Stimulated activated CD8-positive, alpha-beta memory T cell treated with anti-CD3 and anti-CD28 coated beads, Interleukin-15, amount 100 ng/mL, for 1 hour (primary cell): ENCODE measurements around the gene ITGB7.

Experiments
- DNase-seq: peaks from one replicate; pipeline ENCODE4 v3.0.0-alpha.2; 2020; ENCODE audit warnings: low read depth

Gene ITGB7

DNA sequence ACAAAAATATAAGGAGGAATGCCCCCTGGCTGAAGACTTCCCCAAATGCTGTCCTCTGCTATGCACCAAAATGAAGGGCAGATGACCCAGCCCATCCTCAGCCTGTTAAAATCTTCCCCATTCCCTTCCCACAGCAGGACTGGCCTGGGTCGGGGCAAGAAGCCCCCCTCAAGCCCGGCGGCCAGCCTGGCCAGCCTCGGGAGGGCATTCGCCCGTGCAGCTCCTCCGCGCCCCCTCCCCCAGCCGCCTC lies 24.5 kb upstream of the ITGB7 start:
- no peak for DNase-seq

DNA sequence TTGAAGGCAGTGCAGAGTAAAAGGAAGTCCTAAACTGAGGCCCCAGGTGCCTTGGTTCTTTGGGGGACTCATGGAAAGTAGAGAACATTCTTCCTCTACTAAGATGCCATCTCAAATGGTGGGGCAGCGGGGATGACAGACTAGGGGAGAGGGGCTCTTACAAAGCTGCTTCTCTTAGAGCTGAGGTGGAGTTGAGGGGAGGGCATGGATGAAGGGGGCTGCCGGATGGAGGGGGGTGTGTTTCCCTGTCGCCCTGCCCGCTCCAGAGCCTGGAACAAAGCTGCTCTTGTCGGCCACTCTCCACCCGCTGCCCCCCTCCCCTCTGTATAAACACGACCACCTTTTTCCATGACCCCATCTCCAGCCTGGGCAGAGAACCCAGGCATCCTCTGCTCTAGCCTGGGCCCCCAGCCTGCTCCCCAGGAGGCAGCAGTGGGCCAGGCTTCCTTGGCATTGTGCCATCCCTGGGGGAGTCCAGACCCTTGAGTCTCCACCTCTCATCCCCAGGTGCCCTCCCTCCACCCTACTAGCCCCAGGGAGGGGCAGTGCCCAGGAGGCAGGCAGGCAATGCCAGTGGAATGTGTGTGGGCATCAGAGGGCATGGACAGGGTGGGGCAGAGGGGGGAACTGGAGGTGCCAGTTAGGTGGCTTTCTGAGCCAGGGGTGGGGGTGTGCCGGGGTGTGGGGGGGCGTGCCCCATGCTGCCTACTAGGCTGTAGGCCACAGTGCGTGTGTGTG lies 23.2 kb upstream of the ITGB7 start:
- no peak for DNase-seq

DNA sequence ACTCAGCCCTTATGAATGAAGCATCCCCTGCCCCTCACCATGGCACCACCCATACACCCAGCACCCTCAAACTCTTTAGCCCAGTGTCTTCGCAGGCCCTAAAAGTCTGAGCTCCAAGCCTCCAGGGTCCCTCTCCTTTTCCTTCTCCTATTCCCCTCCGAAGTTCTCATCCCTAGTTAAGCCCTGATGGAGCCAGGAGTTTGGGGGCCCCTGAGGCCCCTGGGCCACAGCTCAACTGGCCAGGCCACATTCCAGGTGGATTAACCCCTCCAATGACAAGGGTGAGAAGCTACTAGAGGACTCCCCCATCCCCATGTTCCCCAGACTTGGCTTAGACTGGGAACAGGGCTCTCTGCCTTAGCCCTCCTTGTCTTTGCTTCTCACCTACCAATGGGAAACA lies 22.4 kb upstream of the ITGB7 start:
- no peak for DNase-seq

DNA sequence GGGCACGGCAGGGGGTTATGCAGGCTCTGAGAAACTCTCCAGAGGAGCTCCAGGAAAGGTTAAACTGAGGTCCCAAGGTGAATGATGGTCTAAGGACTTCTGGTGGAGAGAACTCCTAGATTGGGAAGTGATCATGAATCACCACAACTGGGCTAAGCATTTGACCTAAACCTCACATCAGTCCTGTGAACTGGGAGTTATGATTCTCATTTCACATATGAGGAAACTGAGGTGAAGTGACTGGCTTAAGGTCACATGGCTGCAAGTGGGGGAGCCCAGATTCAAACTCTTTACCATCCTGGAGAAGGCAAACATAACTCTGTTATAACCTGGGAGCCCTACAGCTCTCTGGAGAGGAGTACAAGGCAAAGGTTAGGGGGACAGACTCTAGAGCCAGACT lies 20.8 kb upstream of the ITGB7 start:
- DNase-seq: no peak

DNA sequence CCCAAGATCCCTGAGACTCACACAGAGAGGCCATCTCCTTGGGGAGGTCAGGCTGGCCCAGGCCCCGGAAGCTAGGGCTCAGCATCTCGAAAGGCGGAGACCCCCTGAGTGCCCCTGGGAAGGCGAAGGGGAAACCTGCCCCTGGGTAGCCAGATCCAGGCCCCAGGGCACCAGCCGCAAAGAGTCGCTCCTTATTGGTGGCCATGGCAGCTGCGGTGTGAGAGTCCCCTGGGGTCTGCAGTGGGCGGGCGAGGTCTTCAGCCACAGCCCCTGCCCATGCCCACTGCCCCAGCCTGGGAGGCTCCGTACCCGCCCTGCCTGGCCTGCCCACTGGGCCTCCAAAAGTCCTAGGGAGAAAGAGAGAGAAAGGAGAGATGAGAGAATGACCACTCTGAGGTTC lies 20.3 kb upstream of the ITGB7 start:
- DNase-seq: no peak

DNA sequence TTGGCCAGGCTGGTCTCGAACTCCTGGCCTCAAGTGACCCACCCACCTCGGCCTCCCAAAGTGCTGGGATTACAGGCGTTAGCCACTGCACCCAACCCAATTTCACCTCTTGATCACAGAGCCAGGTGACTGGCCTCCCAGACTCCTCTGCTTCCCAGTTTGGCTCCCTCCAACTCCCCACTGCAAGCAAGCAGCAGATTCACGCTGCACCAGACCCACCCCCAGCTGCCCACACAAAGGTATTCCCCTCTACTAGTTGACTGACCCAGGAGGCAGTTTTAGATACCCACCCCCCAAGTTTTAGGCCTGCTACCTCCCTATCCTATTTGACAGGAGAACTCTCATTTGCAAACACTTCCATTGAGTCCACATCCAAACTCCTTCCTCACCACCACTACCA lies 19.8 kb upstream of the ITGB7 start:
- DNase-seq: no peak

DNA sequence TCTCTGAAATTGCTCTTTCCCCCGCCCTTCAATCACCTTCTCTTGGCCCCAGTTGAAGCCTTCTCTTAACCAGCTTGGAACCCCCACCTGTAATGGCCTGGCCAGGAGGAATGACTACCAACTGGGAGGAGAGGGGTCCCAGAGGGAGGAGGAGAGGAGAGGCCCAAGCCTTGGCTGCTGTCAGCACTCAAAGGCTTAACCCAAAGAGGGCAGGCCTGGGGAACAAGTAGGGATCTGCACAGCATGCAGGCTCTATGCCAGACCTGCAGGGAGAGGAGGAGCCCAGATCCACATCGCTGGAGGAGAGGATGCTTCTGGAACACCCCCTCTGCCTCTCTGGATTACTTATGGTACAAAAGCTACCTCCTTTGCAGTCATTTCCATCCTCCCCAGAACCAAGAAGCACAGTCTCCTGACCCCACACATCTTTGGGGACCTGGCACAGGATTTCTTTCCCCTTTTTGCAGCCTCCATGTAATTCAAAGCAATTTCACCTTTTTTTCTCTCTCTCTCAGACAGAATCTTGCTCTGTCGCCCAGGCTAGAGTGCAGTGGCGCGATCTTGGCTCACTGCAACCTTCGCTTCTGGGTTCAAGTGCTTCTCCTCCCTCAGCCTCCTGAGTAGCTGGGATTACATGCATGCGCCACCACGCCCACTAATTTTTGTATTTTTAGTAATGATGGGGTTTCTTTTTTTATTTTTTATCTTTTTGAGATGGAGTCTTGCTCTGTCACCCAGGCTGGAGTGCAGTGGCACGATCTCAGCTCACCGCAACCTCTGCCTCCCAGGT lies 18.8 kb upstream of the ITGB7 start:
- no peak for DNase-seq

DNA sequence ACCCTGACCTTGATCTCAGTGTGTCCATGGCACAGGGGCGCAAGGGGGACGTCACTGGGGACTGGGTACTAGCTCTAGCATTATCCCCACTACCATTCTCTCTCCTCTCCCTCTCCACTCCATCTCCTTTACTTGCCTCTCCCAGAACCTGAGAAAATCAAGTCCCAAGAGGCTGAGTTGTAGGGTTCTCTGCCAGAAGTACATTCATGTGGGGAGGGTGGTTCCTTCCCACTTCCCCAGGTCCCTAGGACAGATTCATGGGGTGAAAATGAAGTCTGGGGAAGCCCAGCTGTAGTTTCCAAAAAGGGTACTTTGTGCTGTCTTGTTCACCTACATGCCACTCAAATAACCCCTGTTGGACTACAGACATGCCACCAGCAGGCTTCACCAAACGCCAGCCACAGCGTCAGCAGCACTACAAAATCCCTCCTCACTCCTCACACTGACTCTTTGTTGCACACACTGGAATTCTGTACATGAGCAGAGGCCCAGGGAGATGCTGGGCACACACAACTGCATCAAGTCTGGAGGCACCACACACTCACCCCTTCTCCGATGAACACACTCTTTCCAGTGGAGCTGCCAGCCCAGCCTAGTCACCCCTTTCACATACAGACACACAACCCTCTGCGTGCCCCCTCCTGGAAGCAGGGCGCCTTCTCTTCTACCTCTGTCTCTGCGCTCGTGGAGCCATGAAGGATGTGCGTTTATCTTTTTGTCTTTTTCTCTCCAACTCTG lies 18.0 kb upstream of the ITGB7 start:
- DNase-seq: no peak

DNA sequence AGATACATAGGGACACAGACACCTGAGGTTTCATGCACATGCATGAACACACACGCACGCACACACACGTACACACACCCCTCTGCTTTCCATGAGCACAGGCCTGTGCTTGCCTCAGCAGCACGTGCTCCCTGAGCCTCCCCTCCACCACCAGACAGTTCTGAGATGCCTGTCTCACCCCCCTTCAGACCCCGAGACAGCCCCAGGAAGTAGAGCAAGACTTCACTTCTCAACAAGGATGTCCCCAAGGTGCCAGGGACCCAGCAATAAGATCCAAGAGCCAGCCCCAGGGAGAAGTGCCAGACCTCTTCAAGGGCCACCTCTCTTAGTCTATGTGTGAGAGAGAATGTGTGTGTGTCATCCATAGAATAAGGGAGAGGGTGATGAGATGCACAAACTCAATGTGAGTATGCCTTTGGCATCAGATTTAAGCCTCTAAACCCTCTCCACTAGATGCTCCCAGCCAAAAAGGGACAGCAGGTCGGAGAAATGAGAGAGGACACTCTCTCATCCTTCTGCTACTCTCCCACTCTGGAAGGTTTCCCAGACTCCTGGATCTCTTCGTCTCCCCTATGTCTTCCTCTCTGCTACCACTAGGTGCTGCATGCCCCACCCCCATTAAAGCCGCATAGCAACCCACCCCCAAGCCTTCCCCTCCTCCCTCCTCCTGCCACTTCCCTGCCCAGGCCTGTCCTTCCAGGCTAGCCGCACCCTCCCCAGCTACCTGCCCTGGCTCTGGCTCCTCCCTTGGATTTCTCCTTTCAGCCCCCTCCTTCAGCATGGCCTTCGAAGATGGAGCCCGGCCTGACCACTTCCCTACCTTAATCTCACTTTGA lies 17.2 kb upstream of the ITGB7 start:
- no peak for DNase-seq

DNA sequence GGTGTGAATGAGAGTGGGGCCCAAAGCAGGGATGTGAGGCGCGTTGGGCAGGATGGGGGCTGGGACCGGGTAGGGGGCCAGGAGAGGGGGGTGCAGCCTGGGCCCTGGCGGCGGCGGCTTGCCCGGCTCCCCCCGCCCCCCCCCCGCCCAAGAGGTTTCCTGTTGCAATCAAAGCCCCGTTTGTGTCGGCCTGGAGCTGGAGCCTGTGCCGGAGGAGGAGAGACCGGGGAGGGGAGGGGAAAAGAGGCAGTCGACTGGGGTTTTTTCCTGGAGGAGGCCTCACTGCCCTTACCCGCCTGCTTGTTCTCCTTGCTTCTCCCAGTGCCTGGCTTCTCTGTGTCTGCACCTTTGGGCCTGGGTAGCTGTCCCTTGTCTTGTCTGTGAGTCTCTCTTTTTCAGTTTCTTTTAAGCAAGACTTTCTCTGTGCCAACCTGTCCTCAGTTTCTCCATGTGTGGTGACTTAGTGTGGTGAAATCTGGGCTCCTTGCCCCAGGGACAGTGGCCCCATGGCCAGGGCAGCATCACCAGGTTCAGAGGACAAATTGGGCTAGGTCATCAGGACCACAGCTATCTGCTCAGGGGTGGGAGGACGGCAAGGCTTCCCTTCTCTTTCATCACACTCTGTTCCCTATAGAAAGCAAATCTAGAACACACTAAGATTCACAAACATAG lies 16.5 kb upstream of the ITGB7 start:
- DNase-seq: no peak

DNA sequence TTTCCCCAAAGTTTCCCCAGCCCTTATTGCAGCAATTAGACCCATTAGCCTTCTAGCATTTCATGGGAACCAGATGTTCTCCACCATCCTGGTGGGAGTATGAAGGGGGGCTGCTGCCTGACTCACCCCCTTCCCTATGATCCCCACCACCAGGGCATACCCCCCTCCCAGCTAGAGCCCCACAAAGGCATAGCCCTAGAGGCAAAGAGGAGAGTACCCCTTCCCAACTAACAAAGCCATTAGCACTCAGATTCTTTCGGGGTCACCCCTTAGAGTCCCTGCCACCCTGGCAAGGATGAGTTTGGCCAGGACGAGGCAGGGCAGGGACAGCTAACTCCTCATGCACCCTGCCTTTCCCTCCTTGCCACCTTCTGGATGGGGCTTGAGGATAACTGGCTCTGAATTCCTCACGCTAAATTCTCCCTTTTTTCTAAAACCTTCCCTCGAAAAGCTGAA lies 15.8 kb upstream of the ITGB7 start:
- DNase-seq: no peak

DNA sequence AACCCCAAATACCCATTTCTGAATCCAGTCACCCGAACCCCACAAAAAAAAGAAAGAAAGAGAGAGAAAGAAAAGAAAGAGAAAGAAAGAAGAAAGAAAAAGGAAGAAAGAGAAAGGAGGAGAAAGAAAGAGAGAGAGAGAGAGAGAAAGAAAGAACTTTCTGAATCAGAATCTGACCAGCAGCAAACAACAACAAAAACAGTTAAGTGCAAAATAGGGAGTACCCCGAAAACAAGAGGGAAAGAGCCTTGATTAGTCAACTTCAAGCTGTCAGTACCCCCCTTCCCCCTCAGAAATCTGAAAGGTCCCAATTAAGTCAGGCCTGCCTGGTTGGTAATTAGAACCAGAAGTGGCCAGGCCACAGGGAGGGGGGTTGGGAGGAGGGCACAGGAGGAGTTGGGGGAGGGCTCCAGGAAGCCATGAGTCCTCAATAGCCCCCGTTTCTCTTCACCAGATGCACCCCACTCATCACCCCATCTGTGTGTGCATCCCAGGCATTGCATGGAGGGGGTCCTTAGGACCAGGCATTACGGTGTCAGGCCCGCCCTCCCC lies 15.2 kb upstream of the ITGB7 start:
- no peak for DNase-seq

DNA sequence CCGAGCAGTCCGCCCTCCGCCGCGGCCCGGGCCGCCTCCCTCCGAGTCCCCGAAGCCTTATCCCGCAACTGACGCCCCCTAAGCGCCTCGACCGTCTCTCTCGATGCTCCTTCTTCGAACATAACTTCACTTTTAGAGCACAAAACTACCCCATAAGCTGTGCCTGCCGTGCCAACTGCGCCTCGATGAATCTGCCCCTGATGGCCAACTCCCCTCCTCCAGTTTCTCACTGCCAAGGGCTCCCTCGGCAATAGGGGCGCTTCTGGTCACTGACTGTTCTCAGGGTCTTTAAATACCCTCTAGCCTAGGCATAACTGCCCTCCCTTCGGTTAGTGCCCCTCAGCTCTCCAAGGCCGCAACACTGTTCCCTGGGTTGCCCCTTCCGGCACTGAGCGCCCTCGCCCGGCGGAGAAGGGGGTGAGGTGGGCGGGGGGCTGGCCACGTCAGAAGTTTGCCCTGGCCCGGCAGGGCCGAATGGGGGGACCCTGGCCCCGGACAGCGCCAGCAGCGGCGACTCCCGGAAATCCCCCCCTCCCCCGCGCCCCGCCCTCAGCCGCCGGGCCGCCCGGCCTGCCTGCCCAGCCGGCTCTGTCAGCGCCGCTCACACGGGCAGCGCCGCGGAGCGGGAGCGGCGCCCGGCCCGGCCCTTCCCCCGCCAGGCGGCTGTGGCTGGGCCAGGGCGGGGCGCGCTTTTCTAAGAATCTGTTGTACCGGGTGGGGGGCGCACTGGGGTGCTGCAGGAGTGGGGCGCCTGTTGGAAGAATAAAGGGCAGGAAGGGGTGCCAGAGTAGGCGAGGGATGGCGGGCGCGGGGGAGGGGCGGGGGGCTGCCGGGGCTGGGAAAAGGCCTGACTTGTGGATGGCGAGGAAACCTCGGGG lies 14.4 kb upstream of the ITGB7 start:
- no peak for DNase-seq

DNA sequence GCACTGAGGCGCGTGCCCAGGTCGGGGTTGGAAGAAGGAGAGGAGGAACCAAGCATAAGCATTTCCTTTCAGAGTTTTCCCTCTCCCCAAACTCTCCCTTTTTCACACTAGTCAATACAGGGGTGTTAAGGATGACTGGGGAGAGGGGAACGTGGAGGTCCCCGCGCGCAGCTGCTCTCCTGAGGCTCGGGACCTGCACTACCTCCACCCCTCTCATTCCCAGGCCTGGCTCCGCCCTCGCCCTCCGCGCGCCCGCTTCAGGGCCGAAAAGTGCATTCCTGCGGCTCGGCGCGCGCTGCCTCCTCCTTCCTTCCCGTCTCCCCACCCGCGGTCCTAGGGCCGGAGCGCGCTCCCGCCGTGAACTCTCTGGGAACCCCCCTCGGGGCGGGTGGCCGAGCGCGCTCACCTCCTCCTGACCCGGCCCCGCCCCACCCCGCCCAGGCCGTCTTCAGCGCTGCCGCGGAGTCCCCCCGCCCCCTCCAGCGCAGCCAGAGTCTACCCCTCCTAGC lies 13.7 kb upstream of the ITGB7 start:
- peak; percentile 47 for DNase-seq

DNA sequence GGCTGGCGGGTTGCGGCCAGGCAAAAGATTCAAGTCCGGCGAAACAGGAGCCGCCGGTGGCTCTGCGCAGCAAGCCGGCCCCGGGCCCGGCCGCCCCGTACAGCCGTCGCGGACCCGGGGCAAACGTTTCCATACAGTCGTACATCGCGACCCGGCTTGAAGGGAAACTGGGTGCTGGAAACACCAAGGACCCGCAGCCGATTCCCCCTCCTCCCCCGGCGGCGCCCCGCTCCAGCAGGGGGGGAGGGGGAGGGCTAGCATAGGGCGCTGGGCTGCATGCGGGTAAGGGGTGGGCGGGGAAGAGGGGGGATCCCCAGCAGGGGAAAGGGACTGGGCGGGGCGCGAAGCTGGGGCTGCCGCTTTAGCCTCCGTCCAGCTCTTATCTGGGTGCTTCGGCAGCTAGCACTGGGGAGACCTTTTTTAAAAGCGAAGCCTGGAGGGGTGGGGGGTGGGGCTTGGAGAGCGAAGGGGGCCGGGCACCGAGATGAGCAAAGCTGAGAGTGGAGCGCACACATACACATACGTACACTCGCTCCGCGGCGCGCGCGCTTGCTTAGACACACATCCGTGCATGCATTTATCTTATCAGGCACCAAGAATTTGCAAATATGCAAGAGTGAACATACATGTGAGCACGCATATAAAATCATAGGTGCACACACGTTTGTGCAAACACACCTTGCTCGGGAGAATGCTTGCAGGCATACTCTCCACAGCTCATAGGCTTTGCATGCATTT lies 13.1 kb upstream of the ITGB7 start:
- peak; percentile 54 for DNase-seq

DNA sequence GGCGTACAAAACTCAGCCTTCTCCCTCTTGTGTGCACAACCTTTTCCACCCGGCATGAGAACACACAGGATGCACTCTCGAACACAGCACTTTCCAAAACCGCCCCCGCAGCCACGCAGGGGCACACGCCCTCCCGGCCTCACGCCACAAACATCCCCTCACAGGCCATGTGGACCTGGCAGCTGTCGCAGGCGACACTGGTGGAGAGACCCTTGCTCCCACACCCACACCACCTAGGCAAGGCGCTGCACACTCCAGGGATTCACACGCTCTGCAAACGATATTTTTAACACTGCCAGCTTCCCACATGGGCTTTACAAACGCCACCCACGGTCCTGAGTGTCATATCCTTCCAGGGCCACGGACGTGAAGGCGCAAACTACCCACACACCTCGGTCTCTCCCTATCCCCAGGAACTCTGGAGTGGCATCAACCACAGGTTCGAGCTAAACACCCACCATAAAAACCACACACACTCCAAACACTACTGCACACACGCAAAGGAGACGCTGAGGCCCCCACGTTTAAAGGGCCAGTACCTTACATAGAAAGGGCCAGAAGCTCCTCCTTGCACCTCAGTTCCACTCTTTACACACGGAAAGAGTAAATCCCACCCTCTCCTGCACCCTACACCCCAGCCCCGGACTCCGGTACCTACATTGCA lies 12.4 kb upstream of the ITGB7 start:
- DNase-seq: no peak

DNA sequence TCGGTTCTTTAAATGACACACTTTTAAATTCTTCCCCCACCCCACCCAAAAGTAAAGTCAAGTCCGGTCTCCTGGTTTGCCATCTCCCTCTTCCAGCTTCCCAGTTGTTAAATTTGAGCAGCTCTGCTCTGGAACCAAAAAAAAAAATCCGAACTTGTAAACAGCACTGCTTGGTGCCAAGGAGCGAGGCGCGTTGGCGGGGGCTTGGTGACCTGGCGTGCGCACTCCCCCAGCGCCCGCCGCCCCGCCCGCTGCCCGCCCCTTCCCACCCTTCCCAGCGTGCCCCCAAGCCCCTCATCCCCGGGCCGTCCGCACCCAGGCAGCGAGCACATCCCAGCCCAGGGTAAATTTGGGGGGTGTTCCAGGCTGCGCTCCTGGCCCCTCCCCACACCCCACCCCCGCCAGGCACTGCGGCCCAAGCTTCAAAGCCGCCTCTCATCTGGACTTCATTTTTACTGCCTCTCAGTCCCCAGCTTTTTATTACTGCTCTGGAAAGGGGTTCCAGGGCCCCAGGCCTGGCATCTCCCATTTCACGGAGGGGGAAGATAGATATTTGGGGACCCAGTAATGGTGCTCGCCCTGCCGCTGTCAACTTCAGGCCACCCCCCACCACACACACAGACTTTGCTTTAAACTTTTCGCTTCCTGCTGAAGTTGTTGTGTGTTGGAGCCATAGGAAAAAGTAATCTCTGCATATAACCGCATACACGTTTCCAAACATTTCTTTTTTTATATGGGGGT lies 11.7 kb upstream of the ITGB7 start:
- DNase-seq: no peak

DNA sequence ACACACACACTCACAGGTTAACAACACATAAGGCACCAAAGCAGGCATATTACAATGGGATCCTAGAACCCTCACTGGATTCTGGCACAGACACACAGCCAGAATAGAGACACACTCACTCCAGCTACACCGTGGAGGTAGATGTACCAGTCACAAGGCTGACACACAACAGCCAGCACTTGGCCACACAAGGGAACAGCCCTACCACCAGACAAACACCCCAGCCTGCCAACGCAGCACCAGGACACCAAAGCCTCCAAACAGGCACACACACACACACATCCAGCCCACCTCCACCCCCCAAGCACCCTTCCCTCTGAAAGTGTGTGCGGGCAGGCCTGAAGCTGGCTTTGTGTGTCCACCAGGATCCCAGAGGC lies 10.9 kb upstream of the ITGB7 start:
- no peak for DNase-seq
